Measurements from ENCODE around the gene SYT6.

Gene SYT6

DNA sequence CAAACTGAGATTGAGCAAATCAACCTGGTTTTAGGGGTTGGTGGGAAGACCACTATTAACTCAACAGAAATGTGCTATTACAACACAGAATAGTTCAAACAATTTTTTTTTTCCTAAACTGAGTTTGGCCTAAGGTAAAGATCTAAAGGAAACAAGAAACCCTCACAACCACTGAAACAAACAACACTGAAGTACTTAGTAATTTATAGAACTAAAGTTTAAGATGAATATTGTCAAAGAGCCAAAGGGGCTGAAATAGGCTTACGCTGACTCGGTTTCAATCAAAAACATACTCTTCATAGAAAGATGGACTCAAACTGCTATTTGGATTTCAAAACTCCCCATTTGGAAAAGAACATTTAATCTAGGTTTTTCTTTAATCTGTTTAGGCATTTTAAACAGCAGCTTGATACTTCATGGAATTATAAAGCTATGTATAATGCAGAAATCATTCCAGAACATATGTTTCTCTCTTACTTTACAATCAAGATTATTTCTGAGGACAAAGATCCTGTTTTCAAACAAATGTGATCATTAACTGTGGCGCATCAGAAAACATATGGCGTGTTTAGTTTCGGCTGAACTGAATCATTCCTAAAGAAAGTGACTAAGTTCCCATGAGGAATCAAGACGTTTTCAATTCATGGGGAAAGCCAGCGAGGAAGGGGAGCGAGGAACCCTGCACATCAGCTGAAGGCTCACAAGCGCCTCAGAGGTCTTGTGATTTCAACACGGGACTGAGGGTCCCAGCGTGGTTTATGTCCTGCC lies 62.7 kb downstream of the SYT6 start:
- H3K4me3 ChIP-seq (ENCODE audit: insufficient read depth, low read length, poor library complexity, severe bottlenecking): no peak overlapping the region
- H3K9me3 ChIP-seq (ENCODE audit: insufficient read depth, low read length): no peaks in the 10 kb centered on the region
- no peaks in the 10 kb centered on the region for H3K79me2 ChIP-seq (ENCODE audit: insufficient read depth, low read length)
- no peaks in the 10 kb centered on the region for H3K36me3 ChIP-seq (ENCODE audit: low read length)
- H3F3A ChIP-seq (ENCODE audit: insufficient read depth): no peaks in the 10 kb centered on the region
- H2AFZ ChIP-seq (ENCODE audit: low read depth, low read length, severe bottlenecking): no peak overlapping the region
- H4K20me1 ChIP-seq (ENCODE audit: low read depth, low read length): no peaks in the 10 kb centered on the region
- H3K4me2 ChIP-seq (ENCODE audit: low read depth, low read length, poor library complexity, severe bottlenecking): no peak overlapping the region
- TF ChIP-seq, protein P1, sequence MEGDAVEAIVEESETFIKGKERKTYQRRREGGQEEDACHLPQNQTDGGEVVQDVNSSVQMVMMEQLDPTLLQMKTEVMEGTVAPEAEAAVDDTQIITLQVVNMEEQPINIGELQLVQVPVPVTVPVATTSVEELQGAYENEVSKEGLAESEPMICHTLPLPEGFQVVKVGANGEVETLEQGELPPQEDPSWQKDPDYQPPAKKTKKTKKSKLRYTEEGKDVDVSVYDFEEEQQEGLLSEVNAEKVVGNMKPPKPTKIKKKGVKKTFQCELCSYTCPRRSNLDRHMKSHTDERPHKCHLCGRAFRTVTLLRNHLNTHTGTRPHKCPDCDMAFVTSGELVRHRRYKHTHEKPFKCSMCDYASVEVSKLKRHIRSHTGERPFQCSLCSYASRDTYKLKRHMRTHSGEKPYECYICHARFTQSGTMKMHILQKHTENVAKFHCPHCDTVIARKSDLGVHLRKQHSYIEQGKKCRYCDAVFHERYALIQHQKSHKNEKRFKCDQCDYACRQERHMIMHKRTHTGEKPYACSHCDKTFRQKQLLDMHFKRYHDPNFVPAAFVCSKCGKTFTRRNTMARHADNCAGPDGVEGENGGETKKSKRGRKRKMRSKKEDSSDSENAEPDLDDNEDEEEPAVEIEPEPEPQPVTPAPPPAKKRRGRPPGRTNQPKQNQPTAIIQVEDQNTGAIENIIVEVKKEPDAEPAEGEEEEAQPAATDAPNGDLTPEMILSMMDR (IDR thresholded peaks at IDR 0.05; ENCODE audit: insufficient read depth, low read length, poor library complexity, severe bottlenecking): no peak
- no peak for TF ChIP-seq EZH2phosphoT487 (conservative IDR thresholded peaks at IDR 0.05; ENCODE audit: low read length)
- H3K9ac ChIP-seq (ENCODE audit: low read length): no peak overlapping the region
- no peaks in the 10 kb centered on the region for H3K27me3 ChIP-seq (ENCODE audit: low read length)
- no peak overlapping the region for H3K27ac ChIP-seq (ENCODE audit: low read depth, low read length)
- no peaks in the 10 kb centered on the region for H3K9me2 ChIP-seq (replicated peaks; ENCODE audit: insufficient read depth, low read length)

DNA sequence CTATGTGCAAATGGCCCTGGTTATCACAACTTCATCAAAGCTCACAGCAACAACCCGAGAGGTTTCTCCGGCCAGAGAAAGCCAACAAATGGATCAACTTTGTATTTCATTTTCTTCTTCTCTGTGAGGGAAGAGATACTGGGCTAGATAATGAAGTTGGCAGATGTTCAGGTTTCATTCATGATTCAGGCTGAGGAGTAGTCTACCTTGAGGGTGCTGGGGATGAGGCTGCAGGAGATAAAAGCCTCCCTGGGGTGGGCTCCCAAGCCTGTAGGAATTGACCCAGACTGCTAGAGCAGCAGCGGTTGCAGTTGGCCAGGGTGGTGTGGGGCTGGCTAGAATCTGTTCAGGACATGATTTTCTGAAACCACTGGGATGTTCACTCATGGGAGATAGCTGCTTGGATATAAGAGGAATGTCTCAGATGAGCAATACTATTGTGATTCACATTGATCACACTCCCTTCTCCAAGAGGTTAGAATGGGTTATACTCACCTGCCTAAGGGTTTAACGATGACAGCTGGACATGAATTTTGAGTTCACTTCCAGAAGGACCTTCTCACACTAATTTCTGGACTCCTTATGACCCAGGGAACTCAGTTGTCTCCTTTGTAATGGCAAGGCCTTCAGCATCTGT lies 64.0 kb downstream of the SYT6 start:
- Histone ChIP-seq H2AFZ (ENCODE audit: low read depth, low read length, severe bottlenecking) (no peak overlapping the region), H4K20me1 (ENCODE audit: low read depth, low read length) (no peaks in the 10 kb centered on the region), H3F3A (ENCODE audit: insufficient read depth) (no peaks in the 10 kb centered on the region), H3K36me3 (ENCODE audit: low read length) (no peaks in the 10 kb centered on the region), H3K4me3 (ENCODE audit: insufficient read depth, low read length, poor library complexity, severe bottlenecking) (no peak overlapping the region), H3K9ac (ENCODE audit: low read length) (no peak overlapping the region), H3K27me3 (ENCODE audit: low read length) (no peaks in the 10 kb centered on the region), H3K27ac (ENCODE audit: low read depth, low read length) (no peak overlapping the region), H3K9me3 (ENCODE audit: insufficient read depth, low read length) (no peaks in the 10 kb centered on the region), H3K79me2 (ENCODE audit: insufficient read depth, low read length) (no peaks in the 10 kb centered on the region), H3K4me2 (ENCODE audit: low read depth, low read length, poor library complexity, severe bottlenecking) (no peak overlapping the region), H3K9me2 (replicated peaks; ENCODE audit: insufficient read depth, low read length) (no peaks in the 10 kb centered on the region)
- no peak for TF ChIP-seq EZH2phosphoT487 (conservative IDR thresholded peaks at IDR 0.05; ENCODE audit: low read length)
- TF ChIP-seq, protein P1 (IDR thresholded peaks at IDR 0.05; ENCODE audit: insufficient read depth, low read length, poor library complexity, severe bottlenecking): no peak

DNA sequence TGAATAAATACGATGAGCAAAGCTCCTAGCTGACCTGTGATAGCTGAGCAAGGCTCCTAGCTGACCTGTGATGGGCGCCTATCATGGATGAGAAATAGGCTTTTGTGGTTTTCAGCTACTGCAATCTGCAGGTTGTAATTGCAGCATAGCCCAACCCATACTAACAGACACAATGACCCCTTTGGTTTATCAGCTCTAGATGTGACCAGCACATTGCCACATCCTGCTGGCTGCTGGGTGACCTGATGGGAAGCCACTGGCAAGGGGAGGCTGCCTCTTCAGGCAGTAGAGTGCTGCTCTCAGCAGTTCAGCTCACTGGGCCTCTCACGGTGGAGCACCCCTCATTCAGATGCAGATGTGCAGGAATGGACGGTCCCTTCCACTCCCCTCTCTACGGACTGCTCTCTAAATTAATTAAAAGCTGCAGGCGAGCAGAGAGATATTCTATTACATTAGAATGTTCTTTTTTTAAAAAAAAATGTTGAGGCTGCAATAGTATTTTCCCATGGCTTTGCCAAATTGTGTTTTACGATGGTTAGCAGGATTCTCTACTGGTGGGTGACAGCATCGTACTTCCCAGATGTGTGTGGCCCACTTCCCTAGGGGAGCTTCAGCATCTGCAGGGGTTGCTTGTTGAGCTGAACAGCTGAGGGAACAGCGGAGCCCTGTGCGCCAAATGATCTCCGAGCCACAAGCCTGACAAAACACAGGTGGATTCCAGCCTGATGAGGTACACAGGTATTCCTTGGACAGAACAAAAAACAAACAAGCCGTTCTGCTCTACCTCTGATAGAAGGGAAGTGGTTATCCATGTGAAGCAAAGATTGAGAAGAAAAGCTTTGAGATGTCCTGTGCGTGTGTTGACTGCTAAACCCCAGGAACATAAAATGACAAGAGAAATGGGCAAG lies 65.0 kb downstream of the SYT6 start:
- Histone ChIP-seq H3K9ac (ENCODE audit: low read length) (no peak overlapping the region), H4K20me1 (ENCODE audit: low read depth, low read length) (no peaks in the 10 kb centered on the region), H3K27me3 (ENCODE audit: low read length) (no peaks in the 10 kb centered on the region), H3K27ac (ENCODE audit: low read depth, low read length) (no peak overlapping the region), H3K79me2 (ENCODE audit: insufficient read depth, low read length) (no peaks in the 10 kb centered on the region), H3K4me2 (ENCODE audit: low read depth, low read length, poor library complexity, severe bottlenecking) (no peak overlapping the region), H3K36me3 (ENCODE audit: low read length) (no peaks in the 10 kb centered on the region), H2AFZ (ENCODE audit: low read depth, low read length, severe bottlenecking) (no peak overlapping the region), H3K9me2 (replicated peaks; ENCODE audit: insufficient read depth, low read length) (no peaks in the 10 kb centered on the region), H3K4me3 (ENCODE audit: insufficient read depth, low read length, poor library complexity, severe bottlenecking) (no peak overlapping the region), H3K9me3 (ENCODE audit: insufficient read depth, low read length) (no peaks in the 10 kb centered on the region), H3F3A (ENCODE audit: insufficient read depth) (no peaks in the 10 kb centered on the region)
- TF ChIP-seq, protein P1 (IDR thresholded peaks at IDR 0.05; ENCODE audit: insufficient read depth, low read length, poor library complexity, severe bottlenecking): no peak
- TF ChIP-seq EZH2phosphoT487 (conservative IDR thresholded peaks at IDR 0.05; ENCODE audit: low read length): no peak

Measured in SU-DHL-6 (cell line).